ENCODE measurements around the gene HINT1.

- TF ChIP-seq CTCF (IDR thresholded peaks at IDR 0.05; ENCODE audit: poor library complexity), result no peak
- TF ChIP-seq EZH2 (IDR thresholded peaks at IDR 0.05; ENCODE audit: borderline replicate concordance), result no peak
- no peak for TF ChIP-seq EZH2phosphoT487 (IDR thresholded peaks at IDR 0.05; ENCODE audit: low read depth, severe bottlenecking, unreplicated experiment)
These were observed 39.9 kb upstream of the HINT1 start for GRCh38 chr5:131204964-131205363.

Measured in hepatocyte (in vitro differentiated cells).